Astrocyte (in vitro differentiated cells and primary cell): Measurements from ENCODE around the gene CCN6. TPM values are rescaled to one million over a fixed set of nuclear protein-coding genes. Genes with fewer than 3 reads are reported as not detected.

Experiments
- DNase-seq: peaks from one replicate; pipeline ENCODE4 v3.0.0-alpha.2; 2010; ENCODE audit warnings: low read depth
- FAIRE-seq: peaks from 2 replicates; lab custom pipeline; 2011; peaks lifted over from hg19 to GRCh38; lab: Jason Lieb, UNC
- H2AFZ ChIP-seq: 2 replicates; pipeline ENCODE4 v1.6.0; 2012; ENCODE audit warnings: low read depth, low read length, inconsistent platforms
- H3K27ac ChIP-seq: 2 replicates; pipeline ENCODE4 v1.5.1; 2011; ENCODE audit warnings: low read depth, low read length, inconsistent platforms
- H3K27me3 ChIP-seq: 2 replicates; pipeline ENCODE4 v1.6.0; 2011; ENCODE audit warnings: low read length, inconsistent platforms; ENCODE audit not compliant: insufficient read depth
- H3K36me3 ChIP-seq: 2 replicates; pipeline ENCODE4 v1.5.1; 2011; ENCODE audit warnings: low read length, inconsistent platforms; ENCODE audit not compliant: insufficient read depth
- H3K4me1 ChIP-seq: 2 replicates; pipeline ENCODE4 v1.5.1; 2011; ENCODE audit warnings: low read length, inconsistent platforms; ENCODE audit not compliant: insufficient read depth
- H3K4me2 ChIP-seq: 2 replicates; pipeline ENCODE4 v1.6.0; 2012; ENCODE audit warnings: low read length, inconsistent platforms
- H3K4me3 ChIP-seq: 2 replicates; pipeline ENCODE4 v1.5.1; 2011; ENCODE audit warnings: low read depth, mild to moderate bottlenecking, low read length, inconsistent platforms; ENCODE audit not compliant: insufficient read depth
- H3K79me2 ChIP-seq: 2 replicates; pipeline ENCODE4 v1.6.0; 2012; ENCODE audit warnings: mild to moderate bottlenecking, low read length, inconsistent platforms; ENCODE audit not compliant: insufficient read depth
- H3K9ac ChIP-seq: 2 replicates; pipeline ENCODE4 v1.6.0; 2012; ENCODE audit warnings: mild to moderate bottlenecking, low read length, inconsistent platforms
- H3K9me3 ChIP-seq: 2 replicates; pipeline ENCODE4 v1.5.1; 2012; ENCODE audit warnings: low read depth, mild to moderate bottlenecking, low read length, inconsistent platforms; ENCODE audit not compliant: insufficient read depth
- H4K20me1 ChIP-seq: 2 replicates; pipeline ENCODE4 v1.6.0; 2012; ENCODE audit warnings: low read length, inconsistent platforms; ENCODE audit not compliant: insufficient read depth
- H3K27ac Mint-ChIP-seq: one replicate; pipeline ENCODE4 v1.8.0; 2021; ENCODE audit warnings: mild to moderate bottlenecking, mixed read lengths; ENCODE audit not compliant: unreplicated experiment
- H3K27me3 Mint-ChIP-seq: one replicate; pipeline ENCODE4 v1.8.0; 2021; ENCODE audit warnings: low read depth, mixed read lengths; ENCODE audit not compliant: unreplicated experiment
- H3K36me3 Mint-ChIP-seq: one replicate; pipeline ENCODE4 v1.8.0; 2021; ENCODE audit warnings: low read depth, mixed read lengths; ENCODE audit not compliant: unreplicated experiment
- H3K4me1 Mint-ChIP-seq: one replicate; pipeline ENCODE4 v1.8.0; 2021; ENCODE audit warnings: low read depth, mixed read lengths; ENCODE audit not compliant: unreplicated experiment
- H3K4me3 Mint-ChIP-seq: one replicate; pipeline ENCODE4 v1.8.0; 2021; ENCODE audit warnings: mild to moderate bottlenecking, moderate library complexity, mixed read lengths; ENCODE audit not compliant: unreplicated experiment
- H3K9me3 Mint-ChIP-seq: one replicate; pipeline ENCODE4 v1.8.0; 2021; ENCODE audit warnings: mild to moderate bottlenecking, mixed read lengths; ENCODE audit not compliant: unreplicated experiment
- CTCF ChIP-seq: IDR thresholded peaks from 2 replicates; pipeline ENCODE4 v1.5.1; 2011; ENCODE audit warnings: low read depth, mild to moderate bottlenecking, inconsistent platforms, low read length, moderate library complexity; ENCODE audit not compliant: insufficient read depth
- EZH2 ChIP-seq: IDR thresholded peaks from 2 replicates; pipeline ENCODE4 v1.6.1; 2012; ENCODE audit warnings: mild to moderate bottlenecking, low read length, inconsistent platforms; ENCODE audit not compliant: insufficient read depth
- total RNA-seq: library from RNA; stranded (reverse); gene quantifications from 2 replicates; pipeline ENCODE4 v1.2.1, GENCODE V29; 2021

The CCN6 gene
- total RNA-seq, 1 donor from 2014 or later = not detected

- Histone ChIP-seq H3K9me3 (peaks cover 4% of the 10 kb centered on the region), H4K20me1 (no peaks in the 10 kb centered on the region), H3K4me2 (no peak overlapping the region), H3K9ac (no peak overlapping the region), H2AFZ (no peak overlapping the region), H3K27ac (no peak overlapping the region), H3K4me1 (peaks cover 4% of the 10 kb centered on the region), H3K27me3 (no peaks in the 10 kb centered on the region), H3K36me3 (no peaks in the 10 kb centered on the region), H3K79me2 (no peaks in the 10 kb centered on the region), H3K4me3 (no peak overlapping the region)
- Mint-ChIP-seq H3K27me3 (peaks cover 9% of the 10 kb centered on the region), H3K27ac (no peak overlapping the region), H3K4me1 (no peaks in the 10 kb centered on the region), H3K36me3 (peaks cover 2% of the 10 kb centered on the region), H3K9me3 (peaks cover 5% of the 10 kb centered on the region), H3K4me3 (no peak overlapping the region)
- TF ChIP-seq CTCF (no peak), EZH2 (no peak)
- no peak for FAIRE-seq
- DNase-seq = no peak
Measured at GRCh38 chr6:112019589-112019988, 34.3 kb upstream of the CCN6 start.

GRCh38 chr6:112021691-112022310 lies 32.1 kb upstream of the CCN6 start:
- H3K9me3 Mint-ChIP-seq = peaks cover 5% of the 10 kb centered on the region
- no peak for DNase-seq
- no peaks in the 10 kb centered on the region for H3K79me2 ChIP-seq
- H3K9me3 ChIP-seq = peaks cover 4% of the 10 kb centered on the region
- no peak overlapping the region for H3K4me3 ChIP-seq
- no peak overlapping the region for H3K27ac Mint-ChIP-seq
- H3K4me2 ChIP-seq = no peak overlapping the region
- H3K4me1 ChIP-seq = peaks cover 4% of the 10 kb centered on the region
- no peak for FAIRE-seq
- H3K27ac ChIP-seq = no peak overlapping the region
- no peaks in the 10 kb centered on the region for H3K36me3 ChIP-seq
- H3K36me3 Mint-ChIP-seq = peaks cover 5% of the 10 kb centered on the region
- no peak overlapping the region for H3K4me3 Mint-ChIP-seq
- no peaks in the 10 kb centered on the region for H3K4me1 Mint-ChIP-seq
- no peaks in the 10 kb centered on the region for H3K27me3 ChIP-seq
- H3K27me3 Mint-ChIP-seq = peaks cover 9% of the 10 kb centered on the region
- H4K20me1 ChIP-seq = no peaks in the 10 kb centered on the region
- H2AFZ ChIP-seq = no peak overlapping the region
- H3K9ac ChIP-seq = no peak overlapping the region
- no peak for TF ChIP-seq EZH2
- TF ChIP-seq CTCF = no peak

DNA sequence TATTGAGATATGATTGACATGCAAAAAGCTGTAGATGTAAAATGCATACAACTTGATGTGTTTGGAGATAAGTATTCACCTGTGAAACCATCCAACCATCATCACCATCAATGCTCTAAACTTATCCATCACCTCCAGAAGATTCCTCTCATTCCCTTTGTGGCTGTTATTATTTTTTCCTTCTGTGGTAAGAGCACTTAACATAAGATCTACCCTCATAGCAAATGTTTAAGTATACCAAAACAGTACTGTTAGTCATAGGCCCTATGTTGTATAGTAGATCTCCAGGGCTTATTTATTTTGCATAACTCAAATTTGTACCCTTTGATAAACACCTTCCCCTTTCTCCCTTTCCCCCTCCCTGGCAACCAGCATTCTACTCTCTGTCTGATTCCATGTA lies 31.2 kb upstream of the CCN6 start:
- Histone ChIP-seq H4K20me1 (no peaks in the 10 kb centered on the region), H3K4me2 (no peak overlapping the region), H3K27ac (no peak overlapping the region), H3K79me2 (no peaks in the 10 kb centered on the region), H3K9ac (no peak overlapping the region), H2AFZ (no peak overlapping the region), H3K36me3 (no peaks in the 10 kb centered on the region), H3K27me3 (no peaks in the 10 kb centered on the region), H3K4me3 (no peak overlapping the region), H3K4me1 (peaks cover 4% of the 10 kb centered on the region), H3K9me3 (peaks cover 4% of the 10 kb centered on the region)
- no peak for TF ChIP-seq CTCF
- no peak for TF ChIP-seq EZH2
- no peak for DNase-seq
- H3K27ac Mint-ChIP-seq = no peak overlapping the region
- H3K36me3 Mint-ChIP-seq = peaks cover 5% of the 10 kb centered on the region
- no peaks in the 10 kb centered on the region for H3K4me1 Mint-ChIP-seq
- FAIRE-seq = no peak
- H3K4me3 Mint-ChIP-seq = no peak overlapping the region
- H3K27me3 Mint-ChIP-seq = peaks cover 9% of the 10 kb centered on the region
- H3K9me3 Mint-ChIP-seq = peaks cover 5% of the 10 kb centered on the region
